ENCODE data around the gene SHMT2.

SHMT2 gene

DNA sequence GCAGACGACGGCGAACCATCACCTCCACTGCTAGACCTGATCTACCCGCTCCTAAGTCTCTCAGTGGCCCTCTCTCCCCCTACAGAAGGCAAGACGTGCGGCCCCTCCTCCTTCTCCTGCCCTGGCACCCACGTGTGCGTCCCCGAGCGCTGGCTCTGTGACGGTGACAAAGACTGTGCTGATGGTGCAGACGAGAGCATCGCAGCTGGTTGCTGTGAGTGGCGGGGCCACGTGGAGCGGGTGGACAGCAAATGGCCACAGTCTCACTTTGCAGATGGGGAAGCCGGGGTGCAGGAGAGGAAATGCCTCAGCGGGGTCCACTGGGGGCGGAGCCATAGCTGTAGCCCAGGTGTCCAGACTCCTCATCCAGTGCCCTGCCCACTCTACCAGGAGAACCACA lies 34.3 kb upstream of the SHMT2 start:
- ATAC-seq = no peak
- no peak for TF ChIP-seq ZFP30 (CRISPR knock-in tag; IDR thresholded peaks at IDR 0.05)
- TF ChIP-seq ZC3H10 (CRISPR knock-in tag; IDR thresholded peaks at IDR 0.05) = no peak
- no peak for TF ChIP-seq ZNF565 (CRISPR knock-in tag; conservative IDR thresholded peaks at IDR 0.05; ENCODE audit: low read depth)
- TF ChIP-seq ZNF8 (CRISPR knock-in tag; IDR thresholded peaks at IDR 0.05) = no peak
- no peak for TF ChIP-seq ARNTL (CRISPR knock-in tag; IDR thresholded peaks at IDR 0.05; ENCODE audit: borderline replicate concordance, low read depth)
- TF ChIP-seq PPARA (CRISPR knock-in tag; IDR thresholded peaks at IDR 0.05; ENCODE audit: borderline replicate concordance) = no peak
- no peak for TF ChIP-seq ISL1 (CRISPR knock-in tag; IDR thresholded peaks at IDR 0.05)
- TF ChIP-seq OSR1 (CRISPR knock-in tag; IDR thresholded peaks at IDR 0.05) = no peak
- no peak for TF ChIP-seq ZFP3 (CRISPR knock-in tag; IDR thresholded peaks at IDR 0.05)
- TF ChIP-seq, protein P1, sequence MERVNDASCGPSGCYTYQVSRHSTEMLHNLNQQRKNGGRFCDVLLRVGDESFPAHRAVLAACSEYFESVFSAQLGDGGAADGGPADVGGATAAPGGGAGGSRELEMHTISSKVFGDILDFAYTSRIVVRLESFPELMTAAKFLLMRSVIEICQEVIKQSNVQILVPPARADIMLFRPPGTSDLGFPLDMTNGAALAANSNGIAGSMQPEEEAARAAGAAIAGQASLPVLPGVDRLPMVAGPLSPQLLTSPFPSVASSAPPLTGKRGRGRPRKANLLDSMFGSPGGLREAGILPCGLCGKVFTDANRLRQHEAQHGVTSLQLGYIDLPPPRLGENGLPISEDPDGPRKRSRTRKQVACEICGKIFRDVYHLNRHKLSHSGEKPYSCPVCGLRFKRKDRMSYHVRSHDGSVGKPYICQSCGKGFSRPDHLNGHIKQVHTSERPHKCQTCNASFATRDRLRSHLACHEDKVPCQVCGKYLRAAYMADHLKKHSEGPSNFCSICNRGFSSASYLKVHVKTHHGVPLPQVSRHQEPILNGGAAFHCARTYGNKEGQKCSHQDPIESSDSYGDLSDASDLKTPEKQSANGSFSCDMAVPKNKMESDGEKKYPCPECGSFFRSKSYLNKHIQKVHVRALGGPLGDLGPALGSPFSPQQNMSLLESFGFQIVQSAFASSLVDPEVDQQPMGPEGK (CRISPR knock-in tag; IDR thresholded peaks at IDR 0.05; ENCODE audit: borderline replicate concordance) = no peak
- TF ChIP-seq, protein P2, sequence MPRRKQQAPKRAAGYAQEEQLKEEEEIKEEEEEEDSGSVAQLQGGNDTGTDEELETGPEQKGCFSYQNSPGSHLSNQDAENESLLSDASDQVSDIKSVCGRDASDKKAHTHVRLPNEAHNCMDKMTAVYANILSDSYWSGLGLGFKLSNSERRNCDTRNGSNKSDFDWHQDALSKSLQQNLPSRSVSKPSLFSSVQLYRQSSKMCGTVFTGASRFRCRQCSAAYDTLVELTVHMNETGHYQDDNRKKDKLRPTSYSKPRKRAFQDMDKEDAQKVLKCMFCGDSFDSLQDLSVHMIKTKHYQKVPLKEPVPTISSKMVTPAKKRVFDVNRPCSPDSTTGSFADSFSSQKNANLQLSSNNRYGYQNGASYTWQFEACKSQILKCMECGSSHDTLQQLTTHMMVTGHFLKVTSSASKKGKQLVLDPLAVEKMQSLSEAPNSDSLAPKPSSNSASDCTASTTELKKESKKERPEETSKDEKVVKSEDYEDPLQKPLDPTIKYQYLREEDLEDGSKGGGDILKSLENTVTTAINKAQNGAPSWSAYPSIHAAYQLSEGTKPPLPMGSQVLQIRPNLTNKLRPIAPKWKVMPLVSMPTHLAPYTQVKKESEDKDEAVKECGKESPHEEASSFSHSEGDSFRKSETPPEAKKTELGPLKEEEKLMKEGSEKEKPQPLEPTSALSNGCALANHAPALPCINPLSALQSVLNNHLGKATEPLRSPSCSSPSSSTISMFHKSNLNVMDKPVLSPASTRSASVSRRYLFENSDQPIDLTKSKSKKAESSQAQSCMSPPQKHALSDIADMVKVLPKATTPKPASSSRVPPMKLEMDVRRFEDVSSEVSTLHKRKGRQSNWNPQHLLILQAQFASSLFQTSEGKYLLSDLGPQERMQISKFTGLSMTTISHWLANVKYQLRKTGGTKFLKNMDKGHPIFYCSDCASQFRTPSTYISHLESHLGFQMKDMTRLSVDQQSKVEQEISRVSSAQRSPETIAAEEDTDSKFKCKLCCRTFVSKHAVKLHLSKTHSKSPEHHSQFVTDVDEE (CRISPR knock-in tag; IDR thresholded peaks at IDR 0.05) = no peak
- TF ChIP-seq, protein P3, sequence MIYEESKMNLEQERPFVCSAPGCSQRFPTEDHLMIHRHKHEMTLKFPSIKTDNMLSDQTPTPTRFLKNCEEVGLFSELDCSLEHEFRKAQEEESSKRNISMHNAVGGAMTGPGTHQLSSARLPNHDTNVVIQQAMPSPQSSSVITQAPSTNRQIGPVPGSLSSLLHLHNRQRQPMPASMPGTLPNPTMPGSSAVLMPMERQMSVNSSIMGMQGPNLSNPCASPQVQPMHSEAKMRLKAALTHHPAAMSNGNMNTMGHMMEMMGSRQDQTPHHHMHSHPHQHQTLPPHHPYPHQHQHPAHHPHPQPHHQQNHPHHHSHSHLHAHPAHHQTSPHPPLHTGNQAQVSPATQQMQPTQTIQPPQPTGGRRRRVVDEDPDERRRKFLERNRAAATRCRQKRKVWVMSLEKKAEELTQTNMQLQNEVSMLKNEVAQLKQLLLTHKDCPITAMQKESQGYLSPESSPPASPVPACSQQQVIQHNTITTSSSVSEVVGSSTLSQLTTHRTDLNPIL (CRISPR knock-in tag; IDR thresholded peaks at IDR 0.05; ENCODE audit: low read depth) = no peak
- no peak for TF ChIP-seq ESRRG (CRISPR knock-in tag; IDR thresholded peaks at IDR 0.05)

GRCh38 chr12:57195611-57196371 lies 33.7 kb upstream of the SHMT2 start:
- TF ChIP-seq ARNTL (CRISPR knock-in tag; IDR thresholded peaks at IDR 0.05; ENCODE audit: borderline replicate concordance, low read depth) (no peak), ZC3H10 (CRISPR knock-in tag; IDR thresholded peaks at IDR 0.05) (no peak), ZNF565 (CRISPR knock-in tag; conservative IDR thresholded peaks at IDR 0.05; ENCODE audit: low read depth) (no peak), ZNF70 (CRISPR knock-in tag; IDR thresholded peaks at IDR 0.05) (no peak), RARB (CRISPR knock-in tag; IDR thresholded peaks at IDR 0.05) (no peak)
- TF ChIP-seq, protein P3 (CRISPR knock-in tag; IDR thresholded peaks at IDR 0.05; ENCODE audit: low read depth) = no peak
- no peak for ATAC-seq

DNA sequence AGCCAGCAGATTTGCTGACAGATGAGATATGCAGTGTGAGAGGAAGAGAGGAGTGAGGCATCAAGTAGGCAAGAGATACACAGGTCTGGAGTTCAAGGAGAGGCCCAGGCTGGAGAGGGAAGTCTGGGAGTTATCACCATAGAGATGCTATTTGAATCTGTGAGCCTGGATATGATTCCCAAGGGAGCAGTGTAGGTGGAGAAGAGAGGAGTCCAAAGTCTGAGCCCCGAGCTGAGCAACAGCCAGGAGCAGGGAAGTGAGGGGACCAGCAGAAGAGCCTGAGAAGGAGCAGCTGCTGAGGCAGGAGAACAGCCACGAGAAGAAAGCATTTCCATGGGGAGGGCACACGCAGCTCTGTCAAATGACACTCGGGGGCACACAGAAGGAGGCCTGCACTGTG lies 33.1 kb upstream of the SHMT2 start:
- ATAC-seq = no peak
- TF ChIP-seq ZC3H10 (CRISPR knock-in tag; IDR thresholded peaks at IDR 0.05) (no peak), BACH2 (CRISPR knock-in tag; IDR thresholded peaks at IDR 0.05; ENCODE audit: borderline replicate concordance) (no peak), POU6F1 (CRISPR knock-in tag; IDR thresholded peaks at IDR 0.05; ENCODE audit: borderline replicate concordance, low read depth) (no peak), ZNF70 (CRISPR knock-in tag; IDR thresholded peaks at IDR 0.05) (no peak), TCF4 (CRISPR knock-in tag; IDR thresholded peaks at IDR 0.05; ENCODE audit: borderline replicate concordance) (no peak), RARB (CRISPR knock-in tag; IDR thresholded peaks at IDR 0.05) (no peak), ZFP30 (CRISPR knock-in tag; IDR thresholded peaks at IDR 0.05) (no peak), CSDC2 (CRISPR knock-in tag; IDR thresholded peaks at IDR 0.05) (no peak), SNAI2 (CRISPR knock-in tag; IDR thresholded peaks at IDR 0.05) (no peak), ISL1 (CRISPR knock-in tag; IDR thresholded peaks at IDR 0.05) (no peak), ZFP3 (CRISPR knock-in tag; IDR thresholded peaks at IDR 0.05) (no peak), PPARA (CRISPR knock-in tag; IDR thresholded peaks at IDR 0.05; ENCODE audit: borderline replicate concordance) (no peak), ZNF8 (CRISPR knock-in tag; IDR thresholded peaks at IDR 0.05) (no peak)
- TF ChIP-seq, protein P3 (CRISPR knock-in tag; IDR thresholded peaks at IDR 0.05; ENCODE audit: low read depth) = no peak
- TF ChIP-seq, protein P2 (CRISPR knock-in tag; IDR thresholded peaks at IDR 0.05) = no peak
- TF ChIP-seq, protein P1 (CRISPR knock-in tag; IDR thresholded peaks at IDR 0.05; ENCODE audit: borderline replicate concordance) = no peak
